GM23338 (cell line): Measurements from ENCODE around the gene IGF1R. TPM values are rescaled to one million over a fixed set of nuclear protein-coding genes. Genes with fewer than 3 reads are reported as not detected.

Source experiments
- ATAC-seq: fragments of 200-7000 bp; cut with Tn5 transposase; 3 replicates; pipeline ENCODE4 v1.9.1; 2020
- DNase-seq: peaks from one replicate; pipeline ENCODE4 v3.0.0-alpha.2; 2015; ENCODE audit warnings: low spot score
- H2AFZ ChIP-seq: fragments of 200-600 bp; sonication (generic); 2 replicates; pipeline ENCODE4 v1.8.0; 2016; ENCODE audit warnings: antibody characterized with exemption, mild to moderate bottlenecking, moderate library complexity
- H3F3A ChIP-seq: fragments of 200-600 bp; sonication (generic); replicated peaks from 2 replicates; pipeline ENCODE4 v1.8.0; 2017; ENCODE audit warnings: antibody characterized with exemption, mixed run types, low read depth
- H3K27ac ChIP-seq: fragments of 200-600 bp; sonication (generic); 2 replicates; pipeline ENCODE4 v1.6.1; 2016; ENCODE audit warnings: low read depth
- H3K27me3 ChIP-seq: fragments of 200-600 bp; sonication (generic); 2 replicates; pipeline ENCODE4 v1.8.0; 2016; ENCODE audit warnings: mild to moderate bottlenecking, mixed run types, moderate library complexity; ENCODE audit not compliant: insufficient read depth
- H3K36me3 ChIP-seq: fragments of 200-600 bp; sonication (generic); 2 replicates; pipeline ENCODE4 v1.8.0; 2016; ENCODE audit warnings: mild to moderate bottlenecking; ENCODE audit not compliant: insufficient read depth
- H3K4me1 ChIP-seq: fragments of 200-600 bp; sonication (generic); 2 replicates; pipeline ENCODE4 v1.8.0; 2016; ENCODE audit warnings: mild to moderate bottlenecking, moderate library complexity; ENCODE audit not compliant: insufficient read depth
- H3K4me2 ChIP-seq: fragments of 200-600 bp; sonication (generic); 2 replicates; pipeline ENCODE4 v1.7.1; 2017; ENCODE audit warnings: mixed run types
- H3K4me3 ChIP-seq: fragments of 200-600 bp; sonication (generic); 2 replicates; pipeline ENCODE4 v1.6.1; 2016; ENCODE audit warnings: mixed run types
- H3K79me2 ChIP-seq: fragments of 200-600 bp; sonication (generic); replicated peaks from 2 replicates; pipeline ENCODE4 v1.8.0; 2017; ENCODE audit warnings: mild to moderate bottlenecking; ENCODE audit not compliant: insufficient read depth
- H3K9me2 ChIP-seq: fragments of 200-600 bp; sonication (generic); 2 replicates; pipeline ENCODE4 v1.8.0; 2017; ENCODE audit not compliant: insufficient read depth
- H4K20me1 ChIP-seq: fragments of 200-600 bp; sonication (generic); replicated peaks from 2 replicates; pipeline ENCODE4 v1.8.0; 2017; ENCODE audit warnings: mild to moderate bottlenecking; ENCODE audit not compliant: insufficient read depth
- H3K27ac Mint-ChIP-seq: 2 replicates; pipeline ENCODE4 v1.8.0; 2020; ENCODE audit warnings: inconsistent platforms, mild to moderate bottlenecking, moderate library complexity, mixed read lengths
- H3K27me3 Mint-ChIP-seq: 3 replicates; pipeline ENCODE4 v1.8.0; 2022; ENCODE audit warnings: low read depth, mild to moderate bottlenecking, moderate library complexity, mixed read lengths, inconsistent platforms; ENCODE audit not compliant: insufficient read depth, poor library complexity
- H3K36me3 Mint-ChIP-seq: 3 replicates; pipeline ENCODE4 v1.8.0; 2021; ENCODE audit warnings: low read depth, mild to moderate bottlenecking, inconsistent platforms, moderate library complexity, mixed read lengths
- H3K4me1 Mint-ChIP-seq: 3 replicates; pipeline ENCODE4 v1.8.0; 2020; ENCODE audit warnings: mild to moderate bottlenecking, inconsistent platforms, mixed read lengths
- H3K4me3 Mint-ChIP-seq: 3 replicates; pipeline ENCODE4 v1.8.0; 2021; ENCODE audit warnings: moderate library complexity, mild to moderate bottlenecking, inconsistent platforms, mixed read lengths
- H3K9me3 Mint-ChIP-seq: 3 replicates; pipeline ENCODE4 v1.8.0; 2020; ENCODE audit warnings: moderate library complexity, mild to moderate bottlenecking, inconsistent platforms, mixed read lengths
- REST ChIP-seq: IDR thresholded peaks from one replicate; pipeline ENCODE4 v1.6.1; 2018; ENCODE audit warnings: antibody characterized with exemption; ENCODE audit not compliant: unreplicated experiment
- polyA plus RNA-seq: library from polyadenylated mRNA; unstranded; fragments of >200 nt; fragmentation: Nextera tagmentation; extraction: Ambion mirVana; gene quantifications from 2 replicates; pipeline ENCODE4 v1.2.1, GENCODE V29; 2016
- total RNA-seq: library from RNA; depleted of rRNA; stranded (reverse); fragments of >200 nt; shearing (Covaris generic); gene quantifications from 2 replicates; pipeline ENCODE4 v1.2.3, GENCODE V29; 2014
- TF ChIP-seq, protein P1 (sequence below): fragments of 250-450 bp; sonication (Bioruptor Pico); IDR thresholded peaks from 2 replicates; pipeline ENCODE4 v1.5.0; 2020; ENCODE audit warnings: mild to moderate bottlenecking, moderate library complexity

IGF1R gene
- total and polyA plus RNA-seq, 2 experiments from 2014 or later = 20.4 to 92.2 TPM

- peaks cover 91% of the 10 kb centered on the region for H3K4me1 ChIP-seq
- H3K27ac ChIP-seq = peak overlapping the region; percentile 78; the same call in 1 of the 2 replicates
- peaks cover 82% of the 10 kb centered on the region for H4K20me1 ChIP-seq
- peak overlapping the region; percentile 78 for H3K27ac Mint-ChIP-seq
- peak; percentile 34 for DNase-seq
- peaks cover 78% of the 10 kb centered on the region for H3K4me1 Mint-ChIP-seq
- peaks cover 12% of the 10 kb centered on the region for H3K27me3 Mint-ChIP-seq
- H3K9me2 ChIP-seq = no peaks in the 10 kb centered on the region
- peaks cover 25% of the 10 kb centered on the region for H3K36me3 Mint-ChIP-seq
- H3K9me3 Mint-ChIP-seq = peaks cover 8% of the 10 kb centered on the region
- H3K79me2 ChIP-seq = peaks cover 100% of the 10 kb centered on the region
- no peak overlapping the region for H2AFZ ChIP-seq
- TF ChIP-seq, protein P1, sequence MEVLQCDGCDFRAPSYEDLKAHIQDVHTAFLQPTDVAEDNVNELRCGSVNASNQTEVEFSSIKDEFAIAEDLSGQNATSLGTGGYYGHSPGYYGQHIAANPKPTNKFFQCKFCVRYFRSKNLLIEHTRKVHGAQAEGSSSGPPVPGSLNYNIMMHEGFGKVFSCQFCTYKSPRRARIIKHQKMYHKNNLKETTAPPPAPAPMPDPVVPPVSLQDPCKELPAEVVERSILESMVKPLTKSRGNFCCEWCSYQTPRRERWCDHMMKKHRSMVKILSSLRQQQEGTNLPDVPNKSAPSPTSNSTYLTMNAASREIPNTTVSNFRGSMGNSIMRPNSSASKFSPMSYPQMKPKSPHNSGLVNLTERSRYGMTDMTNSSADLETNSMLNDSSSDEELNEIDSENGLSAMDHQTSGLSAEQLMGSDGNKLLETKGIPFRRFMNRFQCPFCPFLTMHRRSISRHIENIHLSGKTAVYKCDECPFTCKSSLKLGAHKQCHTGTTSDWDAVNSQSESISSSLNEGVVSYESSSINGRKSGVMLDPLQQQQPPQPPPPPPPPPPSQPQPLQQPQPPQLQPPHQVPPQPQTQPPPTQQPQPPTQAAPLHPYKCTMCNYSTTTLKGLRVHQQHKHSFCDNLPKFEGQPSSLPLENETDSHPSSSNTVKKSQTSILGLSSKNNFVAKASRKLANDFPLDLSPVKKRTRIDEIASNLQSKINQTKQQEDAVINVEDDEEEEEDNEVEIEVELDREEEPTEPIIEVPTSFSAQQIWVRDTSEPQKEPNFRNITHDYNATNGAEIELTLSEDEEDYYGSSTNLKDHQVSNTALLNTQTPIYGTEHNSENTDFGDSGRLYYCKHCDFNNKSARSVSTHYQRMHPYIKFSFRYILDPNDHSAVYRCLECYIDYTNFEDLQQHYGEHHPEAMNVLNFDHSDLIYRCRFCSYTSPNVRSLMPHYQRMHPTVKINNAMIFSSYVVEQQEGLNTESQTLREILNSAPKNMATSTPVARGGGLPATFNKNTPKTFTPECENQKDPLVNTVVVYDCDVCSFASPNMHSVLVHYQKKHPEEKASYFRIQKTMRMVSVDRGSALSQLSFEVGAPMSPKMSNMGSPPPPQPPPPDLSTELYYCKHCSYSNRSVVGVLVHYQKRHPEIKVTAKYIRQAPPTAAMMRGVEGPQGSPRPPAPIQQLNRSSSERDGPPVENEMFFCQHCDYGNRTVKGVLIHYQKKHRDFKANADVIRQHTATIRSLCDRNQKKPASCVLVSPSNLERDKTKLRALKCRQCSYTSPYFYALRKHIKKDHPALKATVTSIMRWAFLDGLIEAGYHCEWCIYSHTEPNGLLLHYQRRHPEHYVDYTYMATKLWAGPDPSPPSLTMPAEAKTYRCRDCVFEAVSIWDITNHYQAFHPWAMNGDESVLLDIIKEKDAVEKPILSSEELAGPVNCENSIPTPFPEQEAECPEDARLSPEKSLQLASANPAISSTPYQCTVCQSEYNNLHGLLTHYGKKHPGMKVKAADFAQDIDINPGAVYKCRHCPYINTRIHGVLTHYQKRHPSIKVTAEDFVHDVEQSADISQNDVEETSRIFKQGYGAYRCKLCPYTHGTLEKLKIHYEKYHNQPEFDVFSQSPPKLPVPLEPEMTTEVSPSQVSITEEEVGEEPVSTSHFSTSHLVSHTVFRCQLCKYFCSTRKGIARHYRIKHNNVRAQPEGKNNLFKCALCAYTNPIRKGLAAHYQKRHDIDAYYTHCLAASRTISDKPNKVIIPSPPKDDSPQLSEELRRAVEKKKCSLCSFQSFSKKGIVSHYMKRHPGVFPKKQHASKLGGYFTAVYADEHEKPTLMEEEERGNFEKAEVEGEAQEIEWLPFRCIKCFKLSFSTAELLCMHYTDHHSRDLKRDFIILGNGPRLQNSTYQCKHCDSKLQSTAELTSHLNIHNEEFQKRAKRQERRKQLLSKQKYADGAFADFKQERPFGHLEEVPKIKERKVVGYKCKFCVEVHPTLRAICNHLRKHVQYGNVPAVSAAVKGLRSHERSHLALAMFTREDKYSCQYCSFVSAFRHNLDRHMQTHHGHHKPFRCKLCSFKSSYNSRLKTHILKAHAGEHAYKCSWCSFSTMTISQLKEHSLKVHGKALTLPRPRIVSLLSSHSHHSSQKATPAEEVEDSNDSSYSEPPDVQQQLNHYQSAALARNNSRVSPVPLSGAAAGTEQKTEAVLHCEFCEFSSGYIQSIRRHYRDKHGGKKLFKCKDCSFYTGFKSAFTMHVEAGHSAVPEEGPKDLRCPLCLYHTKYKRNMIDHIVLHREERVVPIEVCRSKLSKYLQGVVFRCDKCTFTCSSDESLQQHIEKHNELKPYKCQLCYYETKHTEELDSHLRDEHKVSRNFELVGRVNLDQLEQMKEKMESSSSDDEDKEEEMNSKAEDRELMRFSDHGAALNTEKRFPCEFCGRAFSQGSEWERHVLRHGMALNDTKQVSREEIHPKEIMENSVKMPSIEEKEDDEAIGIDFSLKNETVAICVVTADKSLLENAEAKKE (CRISPR knock-in tag) = peak; percentile 68; the same call in 1 of the 2 replicates
- no peak for TF ChIP-seq REST
- no peak overlapping the region for H3K4me3 Mint-ChIP-seq
- no peaks in the 10 kb centered on the region for H3K36me3 ChIP-seq
- peak overlapping the region; percentile 22 for H3K4me2 ChIP-seq
- 0 out of 2 replicates have a peak, but pooled peaks cover 7% of the 10 kb centered on the region for H3F3A ChIP-seq
- ATAC-seq = peak; percentile 53
- H3K4me3 ChIP-seq = no peak overlapping the region; the same call in 1 of the 2 replicates
- no peaks in the 10 kb centered on the region for H3K27me3 ChIP-seq
Observed at GRCh38 chr15:98713585-98714001, 65.3 kb downstream of the IGF1R start.
